ENCODE measurements around the gene PLIN5. TPM values are rescaled to one million over a fixed set of nuclear protein-coding genes. Genes with fewer than 3 reads are reported as not detected.
A peak's percentile ranks its signal among the peaks of the same experiment; 100 is the strongest.
"Not testable (repeated sequence)": the region's sequence is repeated elsewhere in the genome, so short reads cannot be mapped to it uniquely, and the experiment has no call there.

Gene PLIN5
- total RNA-seq, 4 donors from 2014 or later: 1.0 to 21.2 (median 5.3) TPM

DNA sequence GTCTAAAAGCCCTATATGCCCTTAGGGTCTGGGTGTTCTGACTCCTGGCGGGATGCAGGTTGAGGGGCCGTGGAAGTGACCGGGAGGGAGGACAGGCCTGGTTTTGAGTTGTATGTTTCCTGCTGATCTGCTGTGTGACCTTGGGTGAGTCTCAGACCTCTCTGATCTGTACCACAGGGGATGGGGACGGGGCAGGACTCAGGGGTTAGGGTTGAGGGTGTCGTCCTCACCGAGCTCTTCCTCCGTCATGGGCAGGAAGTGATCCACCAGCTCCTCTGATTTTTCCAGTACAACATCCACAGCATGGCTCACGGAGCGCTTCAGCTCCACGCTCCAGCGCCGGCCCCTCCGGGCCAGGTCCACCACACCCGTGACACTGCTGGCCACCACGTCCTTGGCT, 6.2 kb downstream of the PLIN5 start:
- H3K4me3 ChIP-seq (ENCODE audit: low read depth, poor library complexity, severe bottlenecking): no peak overlapping the region
- WGBS, 2 donors: 75 to 77% methylated on average over 11 to 15 of the region's 15 CpGs
- intact Hi-C loops (cut with DNase I; ENCODE audit: low total_unique reads): loop anchor here (10.0 kb wide), 1 partner anchor 254 kb away; the partner anchor contains the start of gene SHD
- DNase-seq (ENCODE audit: low spot score in 2 of 2): no peak
- TF ChIP-seq POLR2A (IDR thresholded peaks at IDR 0.05) (no peak), CTCF (IDR thresholded peaks at IDR 0.05) (no peak)

DNA sequence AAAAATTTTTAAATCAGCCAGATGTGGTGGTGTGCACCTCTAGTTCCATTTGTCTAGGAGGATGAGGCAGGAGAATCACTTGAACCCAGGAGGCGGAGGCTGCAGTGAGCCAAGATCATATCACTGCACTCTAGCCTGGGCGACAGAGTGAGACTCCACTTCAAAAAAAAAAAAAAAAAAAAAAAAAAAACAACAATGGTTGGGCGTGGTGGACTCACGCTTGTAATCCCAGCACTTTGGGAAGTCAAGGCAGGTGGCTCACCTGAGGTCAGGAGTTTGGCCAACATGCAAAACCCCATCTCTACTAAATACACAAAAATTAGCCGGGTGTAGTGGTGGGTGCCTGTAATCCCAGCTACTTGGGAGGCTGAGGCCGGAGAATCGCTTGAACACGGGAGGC, 7.6 kb downstream of the PLIN5 start:
- not testable (repeated sequence) for H3K4me3 ChIP-seq (ENCODE audit: low read depth, poor library complexity, severe bottlenecking); DNase-seq (ENCODE audit: low spot score in 2 of 2)
- intact Hi-C loops (cut with DNase I; ENCODE audit: low total_unique reads): loop anchor here (10.0 kb wide), 1 partner anchor 253 kb away; the partner anchor contains the start of gene SHD
- 92 to 95% methylated on average over 8 of the region's 8 CpGs for WGBS, 2 donors

GRCh38 chr19:4525563-4526002, 9.4 kb downstream of the PLIN5 start:
- 74 to 80% methylated on average over 18 to 23 of the region's 23 CpGs for WGBS, 2 donors
- TF ChIP-seq CTCF (IDR thresholded peaks at IDR 0.05): no peak
- no peak for TF ChIP-seq POLR2A (IDR thresholded peaks at IDR 0.05)
- intact Hi-C loops (cut with DNase I; ENCODE audit: low total_unique reads): loop anchor here (10.0 kb wide), 1 partner anchor 251 kb away; the partner anchor contains the start of gene SHD
- no peak overlapping the region for H3K4me3 ChIP-seq (ENCODE audit: low read depth, poor library complexity, severe bottlenecking)
- no peak for DNase-seq (ENCODE audit: low spot score in 2 of 2)

GRCh38 chr19:4524808-4525562, 10.0 kb downstream of the PLIN5 start:
- no peak for TF ChIP-seq CTCF (IDR thresholded peaks at IDR 0.05)
- no peak for TF ChIP-seq POLR2A (IDR thresholded peaks at IDR 0.05)
- 64 to 67% methylated on average over 22 to 23 of the region's 23 CpGs for WGBS, 2 donors
- DNase-seq (ENCODE audit: low spot score in 2 of 2): peak in 1 of 2 donors; percentile 22
- intact Hi-C loops (cut with DNase I; ENCODE audit: low total_unique reads): loop anchor here (10.0 kb wide), 1 partner anchor 250 kb away; the partner anchor contains the start of gene SHD
- H3K4me3 ChIP-seq (ENCODE audit: low read depth, poor library complexity, severe bottlenecking): no peak overlapping the region

DNA sequence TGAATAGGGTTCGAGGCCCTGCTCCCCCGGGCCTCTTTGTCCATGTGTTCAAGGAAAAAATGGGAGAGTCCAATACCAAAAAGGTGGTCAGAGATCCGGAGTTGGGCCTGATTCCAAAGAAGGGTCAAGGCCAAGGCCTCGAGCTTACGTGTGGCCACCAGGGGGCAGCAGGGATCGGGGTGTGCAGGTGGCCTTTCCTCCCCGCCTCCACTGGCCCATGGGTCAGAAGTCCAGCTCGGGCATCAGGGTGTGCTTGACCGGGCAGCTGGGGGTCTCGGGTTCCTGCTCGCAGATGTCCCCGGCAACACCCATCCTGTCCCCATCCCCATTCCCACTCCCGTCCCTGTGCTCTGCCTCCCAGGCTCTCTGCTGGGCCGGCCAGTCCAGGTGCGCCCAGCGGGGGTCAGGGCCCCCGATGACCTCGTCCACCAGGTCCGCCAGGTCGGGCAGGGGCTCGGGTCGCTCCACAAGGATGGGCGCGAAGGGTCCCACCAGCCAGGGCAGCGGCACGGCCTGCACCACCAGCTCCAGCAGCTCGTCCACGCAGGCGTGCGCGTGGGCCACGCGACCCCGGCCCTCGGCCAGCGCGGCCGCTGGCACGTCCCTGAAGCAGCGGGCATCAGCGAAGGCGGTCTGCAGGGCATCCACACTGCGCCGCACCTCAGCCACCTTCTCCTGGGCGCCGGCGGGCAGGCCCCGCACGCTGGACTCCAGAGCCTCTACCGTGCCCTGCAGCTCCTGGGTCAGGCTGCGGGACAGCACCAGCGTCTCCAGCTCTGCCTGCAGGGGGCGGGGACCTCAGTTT, 11.5 kb downstream of the PLIN5 start:
- WGBS, 2 donors: 75 to 84% methylated on average over 37 to 52 of the region's 53 CpGs
- intact Hi-C loops (cut with DNase I; ENCODE audit: low total_unique reads): loop anchor here (10.0 kb wide), 1 partner anchor 249 kb away; the partner anchor contains the start of gene SHD
- TF ChIP-seq CTCF (IDR thresholded peaks at IDR 0.05): no peak
- no peak for TF ChIP-seq POLR2A (IDR thresholded peaks at IDR 0.05)
- no peak overlapping the region for H3K4me3 ChIP-seq (ENCODE audit: low read depth, poor library complexity, severe bottlenecking)
- peak in 1 of 2 donors; percentile 22 for DNase-seq (ENCODE audit: low spot score in 2 of 2)
